PFSK-1 (cell line): Measurements from ENCODE around the gene HDAC11.

Experiments
- FOXP2 ChIP-seq: optimal IDR thresholded peaks from 2 replicates; pipeline ENCODE3; 2011; ENCODE audit warnings: borderline replicate concordance, control low read depth, inconsistent platforms; ENCODE audit not compliant: insufficient read depth; ENCODE audit errors: extremely low read length, extremely low read depth
- POLR2AphosphoS5 ChIP-seq: IDR thresholded peaks from 2 replicates; pipeline ENCODE4 v1.6.1; 2012; ENCODE audit warnings: low read depth, mild to moderate bottlenecking, control low read depth, low read length, moderate library complexity
- REST ChIP-seq, 2 experiments: IDR thresholded peaks; 2 replicates each; pipeline versions ENCODE4 v1.6.1 to v1.8.0; 2011 to 2012; ENCODE audit warnings: low read depth in 2 of 2, low read length in 2 of 2, control low read depth in 1 of 2, inconsistent platforms in 1 of 2, mild to moderate bottlenecking in 1 of 2, moderate library complexity in 1 of 2; ENCODE audit not compliant: insufficient read depth in 1 of 2
- SIN3A ChIP-seq: IDR thresholded peaks from 2 replicates; pipeline ENCODE4 v1.6.1; 2012; ENCODE audit warnings: mild to moderate bottlenecking, low read length, moderate library complexity, borderline replicate concordance; ENCODE audit not compliant: insufficient read depth
- TAF1 ChIP-seq: IDR thresholded peaks from 2 replicates; pipeline ENCODE4 v1.6.1; 2012; ENCODE audit warnings: low read length, control low read depth, borderline replicate concordance; ENCODE audit not compliant: insufficient read depth

The HDAC11 gene

DNA sequence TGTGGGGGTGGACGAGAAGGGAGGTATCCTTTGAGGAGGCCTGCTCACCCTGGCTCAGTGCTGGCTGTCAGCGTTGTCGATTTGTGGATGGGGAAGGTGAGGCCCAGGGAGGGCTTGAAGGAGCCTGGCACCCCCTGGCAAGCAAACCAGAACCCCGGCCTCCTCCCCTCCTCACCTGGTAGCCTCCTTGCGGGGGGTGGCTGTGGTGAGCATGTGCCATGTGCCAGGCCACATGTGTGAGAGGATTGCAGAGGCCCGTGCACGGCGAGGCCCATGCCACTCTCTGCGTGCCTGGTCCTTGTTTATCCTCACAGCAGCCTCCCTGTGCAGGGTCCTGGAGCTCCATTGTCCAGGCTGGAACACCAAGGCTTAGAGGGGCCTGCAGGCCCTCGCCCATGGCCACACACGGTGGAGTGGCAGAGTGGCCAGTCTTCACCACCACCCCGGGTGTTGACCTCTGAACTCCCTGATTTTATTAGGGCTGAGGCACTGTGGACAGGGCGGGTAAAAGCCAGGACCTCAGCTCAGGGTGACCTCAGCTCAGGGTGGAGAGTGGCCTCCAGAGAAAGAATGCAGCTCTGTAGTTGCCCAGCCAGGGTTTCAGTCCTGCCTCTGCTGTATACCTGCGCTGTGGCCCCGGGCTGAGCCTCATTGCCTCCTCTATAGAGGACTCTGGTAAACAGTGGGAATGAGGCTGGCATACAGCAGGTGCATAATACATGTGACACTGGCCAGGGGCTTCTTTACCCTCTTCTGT, 29.1 kb downstream of the HDAC11 start:
- no peak for TF ChIP-seq REST (IDR thresholded peaks at IDR 0.05; ENCODE audit: insufficient read depth in 1 of 2, low read depth in 2 of 2, low read length in 2 of 2)
- no peak for TF ChIP-seq SIN3A

- TF ChIP-seq FOXP2 = no peak
- TF ChIP-seq SIN3A = no peak
- TF ChIP-seq POLR2AphosphoS5 = no peak
- no peak for TF ChIP-seq TAF1
- no peak for TF ChIP-seq REST (IDR thresholded peaks at IDR 0.05; ENCODE audit: insufficient read depth in 1 of 2, low read depth in 2 of 2, low read length in 2 of 2)
Measured at GRCh38 chr3:13509816-13510192, 29.7 kb downstream of the HDAC11 start.

DNA sequence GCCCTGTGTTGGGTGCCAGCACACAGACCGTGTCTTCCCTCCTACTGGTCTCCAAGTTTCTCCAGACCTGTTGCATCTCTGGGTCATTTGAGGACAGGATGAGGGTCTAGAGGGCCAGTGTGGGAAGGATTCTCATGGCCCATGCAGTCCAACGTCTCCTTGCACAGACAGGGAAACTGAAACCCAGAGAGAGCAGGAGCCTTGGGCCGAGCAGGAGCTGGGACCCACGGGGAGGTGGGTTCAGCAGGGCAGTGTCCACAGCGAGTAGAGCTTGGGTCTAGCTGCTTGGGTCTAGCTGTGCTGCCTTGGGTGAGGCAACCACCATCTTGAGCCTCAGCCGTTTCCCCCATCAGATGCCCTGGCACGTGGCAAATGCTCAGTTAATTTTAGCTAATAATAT, 32.3 kb downstream of the HDAC11 start:
- TF ChIP-seq TAF1 (no peak), SIN3A (no peak), REST (IDR thresholded peaks at IDR 0.05; ENCODE audit: insufficient read depth in 1 of 2, low read depth in 2 of 2, low read length in 2 of 2) (no peak), FOXP2 (no peak), POLR2AphosphoS5 (no peak)

DNA sequence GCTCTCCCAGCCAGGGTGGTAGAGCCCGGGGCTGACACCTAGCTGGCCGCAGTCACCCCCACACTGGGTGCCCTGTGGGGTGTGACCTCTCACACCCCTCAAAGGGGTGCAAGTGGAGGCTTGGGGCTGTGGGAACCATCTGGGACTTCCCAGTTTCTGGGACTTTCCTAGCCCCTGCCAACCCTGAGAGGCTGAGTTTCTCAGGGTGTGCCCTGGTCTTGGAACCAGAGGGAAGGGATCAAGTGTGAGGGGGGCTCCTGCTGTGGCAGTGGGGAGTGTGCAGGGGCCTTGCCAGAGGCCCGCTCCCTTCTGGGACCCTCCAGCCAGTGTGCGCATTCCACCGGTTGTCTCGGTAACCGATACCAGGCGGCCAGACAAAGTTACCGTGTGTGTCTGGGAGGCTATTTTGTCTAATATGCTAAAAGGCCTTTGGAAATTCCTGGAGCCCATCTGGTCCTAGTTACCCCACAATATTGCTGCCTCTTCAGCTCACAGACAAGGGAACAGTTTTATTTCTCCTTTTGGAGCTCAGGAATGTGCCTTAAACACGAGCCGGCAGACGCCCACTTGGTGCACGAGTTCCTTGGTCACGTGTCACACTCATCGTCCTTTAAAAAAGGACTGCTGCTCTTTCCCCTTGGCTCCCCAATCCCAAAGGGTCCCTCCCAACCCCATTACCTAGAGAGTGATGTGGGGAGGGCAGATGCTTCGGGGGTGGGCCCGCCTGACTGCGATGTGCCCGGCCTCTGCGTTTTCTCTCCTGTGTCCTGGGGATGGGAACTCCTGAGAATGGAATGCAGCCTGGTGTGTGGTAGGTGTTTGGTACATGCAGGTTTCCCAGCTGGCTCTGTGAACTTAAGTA, 33.2 kb downstream of the HDAC11 start:
- TF ChIP-seq POLR2AphosphoS5 (no peak), TAF1 (no peak)

- TF ChIP-seq FOXP2 = no peak
- TF ChIP-seq REST (IDR thresholded peaks at IDR 0.05; ENCODE audit: insufficient read depth in 1 of 2, low read depth in 2 of 2, low read length in 2 of 2) = no peak
- no peak for TF ChIP-seq POLR2AphosphoS5
- no peak for TF ChIP-seq SIN3A
- TF ChIP-seq TAF1 = no peak
Measured at GRCh38 chr3:13513913-13514517, 33.9 kb downstream of the HDAC11 start.
